COR-L47 (cell line): ENCODE results near the gene HSD17B4.
"Not testable (repeated sequence)": the region's sequence is repeated elsewhere in the genome, so short reads cannot be mapped to it uniquely, and the experiment has no call there.

ENCODE experiments used
- DNase-seq: peaks from one replicate; lab custom pipeline; 2025; lab: John Stamatoyannopoulos, UW

HSD17B4 gene, protein sequence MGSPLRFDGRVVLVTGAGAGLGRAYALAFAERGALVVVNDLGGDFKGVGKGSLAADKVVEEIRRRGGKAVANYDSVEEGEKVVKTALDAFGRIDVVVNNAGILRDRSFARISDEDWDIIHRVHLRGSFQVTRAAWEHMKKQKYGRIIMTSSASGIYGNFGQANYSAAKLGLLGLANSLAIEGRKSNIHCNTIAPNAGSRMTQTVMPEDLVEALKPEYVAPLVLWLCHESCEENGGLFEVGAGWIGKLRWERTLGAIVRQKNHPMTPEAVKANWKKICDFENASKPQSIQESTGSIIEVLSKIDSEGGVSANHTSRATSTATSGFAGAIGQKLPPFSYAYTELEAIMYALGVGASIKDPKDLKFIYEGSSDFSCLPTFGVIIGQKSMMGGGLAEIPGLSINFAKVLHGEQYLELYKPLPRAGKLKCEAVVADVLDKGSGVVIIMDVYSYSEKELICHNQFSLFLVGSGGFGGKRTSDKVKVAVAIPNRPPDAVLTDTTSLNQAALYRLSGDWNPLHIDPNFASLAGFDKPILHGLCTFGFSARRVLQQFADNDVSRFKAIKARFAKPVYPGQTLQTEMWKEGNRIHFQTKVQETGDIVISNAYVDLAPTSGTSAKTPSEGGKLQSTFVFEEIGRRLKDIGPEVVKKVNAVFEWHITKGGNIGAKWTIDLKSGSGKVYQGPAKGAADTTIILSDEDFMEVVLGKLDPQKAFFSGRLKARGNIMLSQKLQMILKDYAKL

DNA sequence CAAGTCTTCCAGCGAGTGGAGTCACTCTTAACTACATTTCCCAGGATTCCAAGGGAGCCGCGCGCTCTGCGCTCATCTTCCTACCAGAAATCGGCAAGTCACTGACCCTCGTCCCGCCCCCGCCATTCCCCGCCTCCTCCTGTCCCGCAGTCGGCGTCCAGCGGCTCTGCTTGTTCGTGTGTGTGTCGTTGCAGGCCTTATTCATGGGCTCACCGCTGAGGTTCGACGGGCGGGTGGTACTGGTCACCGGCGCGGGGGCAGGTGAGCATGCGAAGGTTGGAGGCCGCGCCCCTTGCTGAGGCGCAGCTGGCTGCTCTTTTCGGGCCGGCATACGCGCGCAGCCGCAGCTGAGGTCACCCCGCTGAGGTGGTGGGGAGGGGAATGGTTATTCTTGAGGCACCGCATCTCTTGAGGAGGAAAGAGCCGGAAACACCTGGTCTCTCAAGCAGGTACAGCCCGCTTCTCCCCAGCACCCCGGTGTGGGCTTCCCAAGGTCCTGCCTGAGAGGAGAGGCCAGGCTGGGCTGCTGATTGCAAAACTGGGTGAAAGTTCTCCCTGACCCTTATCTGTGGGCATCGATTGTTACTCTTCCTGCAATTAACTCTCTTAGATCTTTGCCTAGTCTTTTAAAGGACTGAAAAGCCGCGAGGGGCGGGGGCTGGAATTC is at the start of gene HSD17B4:
Gene HSD17B4 (plus strand): TSS at position 125 of the 667 bp plus-strand sequence. CDS start 79 bp downstream, at position 204.
- DNase-seq: peak; percentile 88

DNA sequence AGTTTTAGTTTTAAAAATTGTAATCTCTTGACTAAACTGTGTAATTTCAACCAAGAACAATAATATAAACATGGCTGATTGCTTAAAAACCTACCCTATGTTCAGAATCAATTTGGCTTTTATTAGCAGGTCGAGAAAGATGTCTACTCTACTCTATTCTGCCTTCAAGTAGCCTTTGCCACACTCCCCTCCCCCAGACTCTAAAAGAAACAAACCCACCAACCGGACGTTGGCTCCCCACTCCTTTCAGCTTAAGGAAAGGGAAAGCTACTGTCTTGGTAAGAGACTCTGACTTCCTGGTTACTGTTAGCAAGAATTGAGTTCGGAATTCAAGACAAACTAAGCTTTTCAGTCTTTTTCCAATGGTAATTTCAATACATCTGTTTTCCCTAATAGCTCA is 49.7 kb upstream of the HSD17B4 start:
- no peak for DNase-seq

DNA sequence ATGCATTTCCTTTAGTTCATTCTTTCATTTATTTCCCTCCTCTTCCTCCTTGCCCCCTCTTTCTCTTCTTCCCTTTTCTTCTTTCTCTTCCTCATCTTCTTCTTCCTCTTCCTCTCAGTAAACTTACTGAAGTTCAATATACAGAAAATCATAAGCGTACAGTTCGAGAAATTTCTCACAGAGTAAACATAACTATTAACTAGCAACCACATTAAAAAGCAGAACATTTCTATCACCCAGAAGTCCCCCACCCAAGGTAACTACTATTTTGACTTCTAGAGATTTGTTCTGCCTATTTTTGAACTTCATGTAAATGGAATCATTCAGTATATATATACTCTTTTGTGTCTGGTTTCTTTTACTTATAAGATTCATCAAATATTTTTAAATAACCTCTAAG is 48.3 kb upstream of the HSD17B4 start:
- DNase-seq: no peak

DNA sequence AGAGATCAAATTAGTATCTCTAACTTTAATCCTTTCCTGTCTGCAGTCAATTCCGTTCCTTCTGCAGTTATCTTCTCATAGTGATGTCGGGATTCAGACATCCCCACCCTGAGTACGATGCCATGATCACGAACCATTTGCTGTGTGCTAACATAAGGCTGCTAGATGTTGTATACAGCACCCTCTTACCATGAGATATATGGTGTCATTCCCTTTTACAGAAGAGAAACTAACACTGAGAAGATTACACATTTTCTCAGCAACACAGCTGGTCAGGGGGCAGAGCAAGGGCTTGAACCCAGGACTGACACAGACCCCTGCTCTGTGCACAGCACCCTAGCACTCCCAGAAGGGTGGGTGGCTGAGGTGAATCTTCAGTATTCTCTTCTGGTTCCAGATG is 46.9 kb upstream of the HSD17B4 start:
- no peak for DNase-seq

DNA sequence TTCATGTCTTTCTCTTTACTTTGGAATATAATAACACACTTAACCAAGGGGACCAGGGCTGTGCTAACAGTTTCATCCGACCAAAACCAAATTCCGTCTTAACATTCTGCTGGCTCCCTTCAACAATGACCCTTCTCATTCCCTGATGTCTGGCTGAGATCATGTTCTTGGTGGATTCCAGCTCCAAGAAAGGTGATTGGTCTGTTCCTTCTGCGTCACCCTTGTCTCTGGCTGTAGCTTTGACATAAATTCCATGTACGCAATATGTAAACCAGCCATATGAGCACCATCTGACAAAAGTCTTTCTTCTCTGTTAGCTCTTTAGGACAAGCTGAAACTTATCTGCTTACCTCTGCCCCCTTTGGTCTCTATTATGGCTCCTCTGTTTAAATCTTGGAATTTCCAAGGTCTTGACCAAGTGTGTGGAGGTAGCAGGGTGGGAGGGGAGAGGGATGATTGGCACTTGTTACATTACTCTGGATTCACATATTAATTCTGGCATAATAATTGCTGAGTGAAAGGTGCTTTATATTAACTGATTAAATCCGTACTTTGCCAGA is 45.7 kb upstream of the HSD17B4 start:
- DNase-seq: no peak

DNA sequence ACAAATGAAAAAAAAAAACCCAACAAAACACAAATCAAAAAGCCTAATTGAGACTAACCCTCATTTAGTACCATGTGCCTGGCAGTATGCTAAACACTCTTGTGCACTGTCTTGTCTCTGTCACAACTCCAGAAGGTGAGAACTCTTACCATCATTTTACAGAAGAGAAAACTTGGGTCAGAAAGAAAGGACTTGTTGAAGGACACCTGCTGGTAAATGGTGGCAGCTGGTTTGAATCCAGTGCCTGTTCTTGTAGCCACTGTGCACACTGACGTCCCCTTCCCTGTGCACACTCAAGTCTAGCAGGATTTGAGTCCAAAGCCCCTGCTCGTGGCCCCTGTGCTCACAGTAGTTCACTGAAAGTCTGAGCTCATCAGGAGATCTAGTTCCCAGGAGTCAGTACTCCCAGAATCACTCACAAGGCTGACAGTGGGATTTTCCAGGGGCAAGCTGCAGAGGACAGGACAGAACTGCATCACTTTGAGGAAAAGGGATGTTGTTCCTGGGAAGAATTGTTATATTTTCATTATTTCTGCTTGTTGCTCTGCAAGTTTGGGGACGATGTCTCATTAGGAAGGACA is 43.0 kb upstream of the HSD17B4 start:
- no peak for DNase-seq

DNA sequence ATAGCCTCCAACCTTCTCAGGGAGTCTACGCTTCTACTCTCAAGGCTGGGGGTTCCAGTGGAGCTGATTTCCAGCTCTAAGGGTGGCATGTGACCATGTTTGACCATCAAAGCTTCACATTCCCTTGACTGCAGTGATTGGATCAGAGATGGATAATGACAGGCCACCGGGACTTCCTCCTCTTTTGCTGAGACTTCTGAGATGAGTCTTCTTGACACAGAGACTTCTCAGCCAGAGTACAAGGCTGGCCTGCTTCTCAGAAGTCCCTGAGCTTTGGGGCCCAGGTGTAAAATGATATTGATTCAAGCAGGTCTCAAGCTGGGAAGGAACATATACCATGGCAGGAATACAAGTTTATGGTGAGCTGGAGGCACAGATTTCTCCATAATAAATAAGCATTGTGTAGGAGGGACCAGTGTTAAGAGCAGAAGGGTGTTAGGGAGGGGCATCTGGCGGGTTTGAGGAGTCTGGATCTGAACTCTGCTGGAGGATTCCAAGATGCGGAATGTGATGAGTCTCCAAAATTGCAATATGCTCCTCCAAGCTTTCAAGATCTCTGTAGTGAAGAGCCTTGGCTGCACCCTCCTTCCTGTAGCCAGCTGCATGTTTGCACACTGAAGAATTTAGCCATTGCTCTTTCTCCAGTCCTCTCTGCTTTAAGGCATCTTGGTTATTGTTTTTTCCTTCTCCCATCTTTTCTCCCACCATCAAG is 41.7 kb upstream of the HSD17B4 start:
- no peak for DNase-seq

DNA sequence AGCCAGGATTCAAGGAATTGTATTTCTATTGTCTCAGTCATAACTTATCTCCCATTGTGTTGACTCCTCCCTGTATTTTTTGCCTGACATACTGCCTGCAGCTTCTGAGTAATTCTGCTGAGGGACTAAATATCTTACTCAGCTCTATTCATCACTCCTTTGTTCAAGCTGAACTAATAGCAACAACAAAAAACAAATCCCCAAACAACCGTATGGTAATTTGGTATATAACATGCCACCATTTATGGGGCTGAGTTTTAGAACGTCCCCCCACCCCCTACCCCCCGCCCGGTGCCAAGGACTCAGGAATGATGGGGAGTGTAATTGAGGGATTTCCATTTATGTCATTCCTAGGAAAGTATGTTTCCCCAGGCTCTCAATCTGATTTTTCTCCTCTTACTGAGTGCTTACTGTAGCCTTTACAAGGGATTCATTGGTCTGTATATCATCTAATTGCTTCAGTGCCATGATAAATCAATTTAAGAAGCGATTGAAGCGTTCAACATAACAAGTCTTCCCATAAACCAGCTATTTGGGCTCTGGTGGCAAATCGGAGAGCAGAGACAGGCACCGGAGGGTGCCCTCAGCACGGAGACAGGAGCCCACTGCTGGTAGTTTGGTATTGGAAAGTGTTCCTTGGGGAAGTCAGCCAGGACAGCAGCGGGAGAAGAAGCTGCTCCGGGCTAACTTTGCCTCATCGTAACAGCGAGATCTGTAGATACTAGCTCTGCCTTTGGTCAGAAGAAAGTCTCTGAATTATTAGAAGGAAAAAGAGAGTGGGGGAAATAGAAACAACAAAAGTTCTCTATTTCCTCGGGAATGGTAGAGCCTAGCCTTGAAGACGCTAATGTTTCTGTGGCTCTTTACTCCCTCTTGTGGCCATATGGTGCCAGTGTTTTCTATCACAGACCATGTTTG is 40.7 kb upstream of the HSD17B4 start:
- DNase-seq: peak; percentile 54

DNA sequence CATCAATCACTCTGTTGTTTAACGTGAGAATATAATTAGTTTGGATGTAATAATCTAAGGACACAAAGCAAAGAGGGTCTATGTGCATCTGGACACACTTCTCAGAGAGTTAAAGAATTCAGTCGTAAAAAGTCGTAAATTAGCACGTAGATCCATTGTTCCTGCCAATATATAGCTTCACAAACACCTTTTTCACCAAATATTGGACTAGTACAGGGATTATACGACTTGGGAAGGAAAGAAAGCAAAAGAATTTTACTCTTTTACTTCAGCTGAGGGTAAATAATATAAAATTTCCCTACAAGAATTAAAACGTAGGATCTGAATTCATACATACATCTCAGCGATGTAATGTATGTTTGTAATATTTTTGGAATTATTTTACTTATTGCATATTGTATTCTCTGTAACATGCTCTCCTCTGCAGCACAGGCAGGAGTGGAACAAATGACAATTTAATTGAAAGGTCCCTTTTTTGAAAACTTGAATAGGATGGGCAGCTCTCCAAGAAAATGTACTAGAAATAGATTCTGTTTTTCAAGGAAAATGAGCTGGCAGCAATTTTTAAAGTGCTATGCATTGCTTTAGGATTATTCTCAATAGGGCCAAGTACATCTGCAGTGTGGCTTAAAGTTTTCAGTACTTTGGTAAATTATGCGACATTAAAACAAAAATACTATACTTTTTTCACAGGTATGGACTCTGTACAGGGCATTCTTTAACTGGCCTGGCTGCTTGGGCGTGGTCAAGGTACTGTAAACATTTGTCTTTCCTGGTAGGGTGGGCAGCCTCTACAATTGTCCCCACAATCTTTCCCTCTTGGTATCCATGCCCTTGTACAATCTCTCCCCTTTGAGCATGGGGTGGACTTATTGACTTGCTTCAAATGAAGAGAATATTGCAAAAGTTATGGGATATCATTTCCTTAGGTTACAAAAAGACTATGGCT is 39.7 kb upstream of the HSD17B4 start:
- no peak for DNase-seq

DNA sequence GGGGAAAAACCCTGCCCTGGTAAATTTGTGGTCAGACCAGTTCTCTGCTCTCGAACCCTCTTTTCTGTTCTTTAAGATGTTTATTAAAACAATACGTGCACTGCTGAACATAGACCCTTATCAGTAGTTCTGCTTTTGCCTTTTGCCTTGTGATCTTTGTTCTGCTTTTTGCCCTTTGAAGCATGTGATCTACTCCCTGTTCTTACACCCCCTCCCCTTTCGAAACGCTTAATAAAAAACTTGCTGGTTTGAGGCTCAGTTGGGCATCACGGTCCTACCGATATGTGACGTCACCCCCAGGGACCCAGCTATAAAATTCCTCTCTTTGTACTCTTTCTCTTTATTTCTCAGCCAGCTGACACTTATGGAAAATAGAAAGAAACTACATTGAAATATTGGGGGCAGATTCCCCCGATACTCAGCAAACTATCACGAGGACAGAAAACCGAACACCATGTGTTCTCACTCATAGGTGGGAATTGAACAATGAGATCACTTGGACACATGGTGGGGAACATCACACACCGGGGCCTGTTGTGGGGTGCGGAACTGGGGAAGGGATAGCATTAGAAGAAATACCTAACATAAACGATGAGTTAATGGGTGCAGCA is 38.1 kb upstream of the HSD17B4 start:
- DNase-seq: not testable (repeated sequence)

DNA sequence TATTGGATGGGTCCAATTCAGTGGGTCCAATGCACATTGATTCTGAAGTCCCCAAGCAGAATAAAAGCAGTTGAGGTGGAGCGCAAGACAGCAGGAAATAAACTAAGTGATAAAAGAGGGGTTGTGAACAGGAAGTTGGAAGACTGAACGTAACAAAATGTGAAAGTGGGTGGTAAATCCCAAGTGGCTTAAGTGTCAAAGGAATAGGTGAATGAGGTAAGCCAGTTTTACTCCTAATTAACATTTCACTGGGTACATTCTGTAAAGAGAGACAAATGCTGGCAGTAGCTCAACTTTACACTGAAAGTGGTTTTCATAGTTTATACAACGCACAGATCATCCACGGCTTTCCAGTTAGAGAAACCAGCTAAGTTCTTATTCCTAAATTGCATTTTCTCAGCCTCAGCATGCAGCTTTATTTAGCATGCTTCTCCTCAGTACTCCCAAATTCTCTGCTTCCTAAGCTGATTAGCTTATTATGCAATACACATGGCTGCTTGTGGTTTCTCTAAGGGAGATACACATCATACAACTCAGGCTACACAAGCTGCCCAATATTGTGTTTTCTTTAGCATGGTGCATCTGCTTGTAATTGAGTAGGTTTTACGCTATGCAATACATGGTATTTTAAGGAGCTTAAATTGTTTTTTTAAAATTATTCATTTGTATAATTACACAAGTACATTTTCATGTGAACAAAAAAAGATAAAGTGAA is 34.2 kb upstream of the HSD17B4 start:
- no peak for DNase-seq

DNA sequence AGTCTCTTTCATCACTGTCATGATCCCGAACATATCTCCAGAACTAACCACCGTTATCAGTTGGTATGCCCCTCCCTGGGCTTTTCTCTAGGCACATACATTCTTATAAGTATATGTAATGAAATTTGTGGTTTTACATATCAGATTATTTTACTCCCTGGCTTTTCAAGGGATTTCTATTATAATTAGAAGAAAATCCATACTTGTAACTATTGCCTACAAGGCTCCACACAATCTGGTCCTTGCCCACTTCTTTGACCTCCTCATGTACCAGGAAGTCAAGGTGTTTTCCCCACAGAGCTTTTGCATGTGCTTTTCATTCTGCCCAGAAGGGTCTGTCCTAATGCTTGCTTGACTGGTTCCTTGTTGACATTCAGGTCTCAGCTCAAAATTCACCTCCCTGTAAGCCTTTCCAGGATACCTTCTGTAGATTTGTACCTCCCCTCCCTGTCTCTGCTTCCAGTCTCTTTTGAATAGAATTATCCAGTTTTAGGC is 33.6 kb upstream of the HSD17B4 start:
- DNase-seq: no peak

DNA sequence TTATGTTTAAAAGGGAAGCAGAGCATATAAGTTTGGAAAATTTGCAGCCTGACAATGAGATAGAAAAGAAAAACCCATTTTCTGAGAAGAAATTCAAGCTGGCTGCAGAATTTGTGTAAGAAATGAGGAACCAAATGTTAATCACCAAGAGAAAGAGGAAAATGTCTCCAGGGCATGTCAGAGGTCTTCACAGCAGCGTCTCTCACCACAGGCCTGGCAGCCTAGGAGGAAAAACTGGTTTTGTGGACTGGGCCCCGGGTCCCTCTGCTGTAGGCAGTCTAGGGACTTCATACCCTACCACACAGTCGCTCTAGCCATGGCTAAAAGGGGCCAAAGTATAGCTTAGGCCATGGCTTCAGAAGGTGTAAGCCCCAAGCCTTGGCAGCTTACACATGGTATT is 32.1 kb upstream of the HSD17B4 start:
- DNase-seq: no peak

DNA sequence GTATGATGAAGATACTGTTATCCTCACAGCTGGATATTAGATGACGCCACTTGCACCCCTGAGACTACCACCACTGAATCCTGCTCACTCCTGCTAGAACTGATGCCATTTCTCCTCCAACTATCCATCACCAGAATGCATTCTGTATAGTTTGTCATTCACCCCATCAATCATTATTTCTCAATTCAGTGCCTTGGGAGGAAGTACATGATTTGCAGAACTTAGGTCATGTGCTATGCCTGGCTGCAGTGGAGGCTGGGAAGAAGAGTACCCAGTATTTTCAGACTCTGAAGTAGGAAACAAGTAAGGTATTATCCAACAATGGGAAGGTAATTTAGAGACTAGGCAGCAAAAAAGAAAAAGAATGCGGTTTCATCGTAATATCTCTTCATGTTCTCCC is 26.2 kb upstream of the HSD17B4 start:
- no peak for DNase-seq

DNA sequence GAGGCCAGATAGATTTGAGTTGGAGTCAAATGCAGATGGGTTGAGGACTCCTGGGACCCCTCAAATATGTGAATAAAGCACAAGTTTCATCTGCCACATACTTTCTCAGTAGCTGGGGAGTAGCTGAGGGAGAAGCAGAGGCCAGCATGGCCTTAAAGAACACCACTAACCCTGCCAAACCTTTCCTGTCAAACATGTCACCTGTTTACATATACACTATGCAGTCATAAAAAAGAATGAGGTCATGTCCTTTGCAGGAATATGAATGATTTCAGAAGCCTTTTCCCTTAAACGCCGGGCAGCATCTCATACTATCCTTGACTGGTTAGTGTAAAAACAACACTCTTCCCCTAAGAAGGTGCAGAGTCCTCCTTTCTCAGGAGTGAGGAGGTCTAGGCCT is 25.2 kb upstream of the HSD17B4 start:
- DNase-seq: no peak

DNA sequence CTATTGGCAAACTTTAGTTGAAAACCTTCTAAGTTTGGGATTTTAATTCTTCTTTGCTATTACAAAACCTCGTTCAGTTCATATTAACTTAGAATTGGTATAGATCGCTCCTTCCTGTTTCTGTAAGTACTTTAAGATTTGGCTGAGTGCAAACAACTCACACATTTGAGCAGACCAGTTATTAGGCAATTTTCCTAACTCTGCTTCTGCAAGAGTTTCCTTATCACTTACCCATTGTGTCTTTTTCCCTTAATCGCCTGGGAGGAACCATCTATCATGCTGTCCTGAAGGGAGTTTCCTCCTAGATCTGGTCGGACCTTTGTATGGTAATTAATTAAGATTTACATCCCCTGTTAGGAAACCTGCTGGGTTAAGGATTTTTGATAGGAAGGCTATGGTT is 24.7 kb upstream of the HSD17B4 start:
- not testable (repeated sequence) for DNase-seq

DNA sequence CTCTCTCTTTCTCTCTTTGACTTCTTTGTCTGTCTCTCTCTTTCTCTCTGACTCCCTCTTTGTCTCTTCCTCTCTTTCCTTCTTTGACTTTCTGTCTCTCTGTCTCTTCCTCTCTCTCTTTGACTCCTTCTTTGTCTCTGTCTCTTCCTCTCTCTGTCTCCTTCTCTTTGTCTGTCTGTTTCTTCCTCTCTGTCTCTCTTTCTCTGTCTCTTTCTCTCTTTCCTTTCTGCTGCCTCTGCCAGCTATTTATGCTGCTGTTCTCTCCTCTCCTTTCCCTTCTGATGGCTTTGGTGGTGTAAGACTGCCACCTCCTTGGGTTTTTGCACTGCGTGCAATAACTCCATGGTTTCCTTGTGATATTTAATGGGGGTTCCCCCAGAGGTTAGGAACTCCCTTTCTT is 24.1 kb upstream of the HSD17B4 start:
- DNase-seq: not testable (repeated sequence)

DNA sequence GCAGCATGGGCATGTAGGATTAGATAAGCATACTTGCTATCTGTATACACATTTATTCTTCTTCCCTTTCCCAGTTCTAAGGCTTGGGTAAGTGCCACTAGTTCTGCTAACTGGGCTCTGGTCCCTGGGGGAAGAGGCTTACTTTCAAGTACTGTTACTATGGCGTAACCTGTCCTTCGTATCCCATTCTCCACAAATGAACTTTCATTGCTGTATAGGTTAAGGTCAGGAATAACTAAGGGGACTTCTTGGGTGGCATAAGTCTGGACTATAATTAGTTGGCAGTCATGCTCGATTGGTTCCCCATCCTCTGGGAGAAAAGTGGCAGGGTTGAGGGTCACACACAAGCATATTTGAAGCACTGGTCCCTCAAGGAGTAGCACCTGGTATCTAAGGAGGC is 23.7 kb upstream of the HSD17B4 start:
- DNase-seq: not testable (repeated sequence)
